K562 (cell line): ENCODE results near the gene BTBD2. TPM values are rescaled to one million over a fixed set of nuclear protein-coding genes. Genes with fewer than 3 reads are reported as not detected.

ENCODE experiments used
- ATAC-seq: fragments of 200-7000 bp; cut with Tn5 transposase; 3 replicates; pipeline ENCODE4 v1.9.1; 2020; ENCODE audit warnings: moderate library complexity
- BruUV-seq: library from RNA; stranded (reverse); fragments of 400-500 nt; replicated peaks from 2 replicates; lab custom pipeline; 2021; lab: Mats Ljungman, UMichigan
- CTCF ChIA-PET: fragments of 300-600 bp; formaldehyde crosslinking; extraction: SDS; loops from one replicate; lab custom pipeline; 2021; ENCODE audit warnings: low intra/inter-chr PET ratio; lab: Yijun Ruan, JAX
- POLR2A ChIA-PET: fragments of 300-600, 350-650 bp; sonication (Branson Sonifier 250); formaldehyde crosslinking; extraction: SDS; loops from one replicate; lab custom pipeline; 2021; ENCODE audit warnings: antibody characterized with exemption, inconsistent platforms; lab: Yijun Ruan, JAX
- DNase-seq, 4 experiments: peaks; one replicate each; pipeline versions ENCODE4 v3.0.0 to v3.0.0-alpha.2; 2011 to 2018; ENCODE audit warnings: low spot score in 3 of 4, mixed read lengths in 3 of 4; ENCODE audit errors: extremely low read depth in 1 of 4
- FAIRE-seq: peaks from 2 replicates; lab custom pipeline; 2011; peaks lifted over from hg19 to GRCh38; lab: Jason Lieb, UNC
- H2AFZ ChIP-seq: 2 replicates; pipeline ENCODE4 v1.6.0; 2011; ENCODE audit warnings: low read depth, low read length, control low read depth, inconsistent platforms
- H3K27ac ChIP-seq: fragments of 200-600 bp; 3 replicates; pipeline ENCODE4 v1.8.0; 2011; ENCODE audit warnings: low read depth, mild to moderate bottlenecking, control low read depth, inconsistent platforms, low read length, moderate library complexity, mixed read lengths; ENCODE audit errors: extremely low read depth
- H3K27me3 ChIP-seq, 2 experiments: fragments of 300-600 bp in 1 of 2; 2 replicates in 1 of 2; 3 replicates in 1 of 2; pipeline versions ENCODE4 v1.6.0 to v1.8.0; 2011; ENCODE audit warnings: inconsistent platforms in 2 of 2, low read length in 2 of 2, mild to moderate bottlenecking in 1 of 2, mixed read lengths in 1 of 2, moderate library complexity in 1 of 2; ENCODE audit not compliant: control insufficient read depth in 2 of 2, insufficient read depth in 2 of 2
- H3K36me3 ChIP-seq: fragments of 300-600 bp; 3 replicates; pipeline ENCODE4 v1.8.0; 2011; ENCODE audit warnings: mild to moderate bottlenecking, low read length, inconsistent platforms; ENCODE audit not compliant: control insufficient read depth, insufficient read depth
- H3K4me1 ChIP-seq, 2 experiments: fragments of 200-600 bp in 1 of 2; replicated peaks in 1 of 2; 2 replicates in 1 of 2; 3 replicates in 1 of 2; pipeline versions ENCODE4 v1.5.1 to v1.8.0; 2011; ENCODE audit warnings: inconsistent platforms in 2 of 2, low read length in 2 of 2, mild to moderate bottlenecking in 1 of 2, mixed read lengths in 1 of 2, moderate library complexity in 1 of 2; ENCODE audit not compliant: control insufficient read depth in 2 of 2, insufficient read depth in 2 of 2
- H3K4me2 ChIP-seq: 2 replicates; pipeline ENCODE4 v1.6.1; 2011; ENCODE audit warnings: low read length, control low read depth, inconsistent platforms, mixed read lengths; ENCODE audit not compliant: insufficient read depth
- H3K4me3 ChIP-seq: fragments of 200-600 bp; sonication (generic), shearing (Covaris generic); 2 replicates; pipeline ENCODE4 v1.5.1; 2016; ENCODE audit warnings: control low read depth, inconsistent platforms
- H3K79me2 ChIP-seq: fragments of 200-600 bp; 3 replicates; pipeline ENCODE4 v1.8.0; 2011; ENCODE audit warnings: low read length, inconsistent platforms; ENCODE audit not compliant: control insufficient read depth, insufficient read depth
- H3K9ac ChIP-seq, 2 experiments: 2 replicates each; pipeline versions ENCODE4 v1.6.0 to v1.6.1; 2011; ENCODE audit warnings: low read depth in 2 of 2, low read length in 2 of 2, control low read depth in 1 of 2, inconsistent platforms in 1 of 2, mild to moderate bottlenecking in 1 of 2, mixed read lengths in 1 of 2; ENCODE audit not compliant: insufficient read depth in 1 of 2
- H3K9me1 ChIP-seq: one replicate; pipeline ENCODE4 v1.6.0; 2011; ENCODE audit warnings: inconsistent platforms, mild to moderate bottlenecking, low read length, moderate library complexity; ENCODE audit not compliant: control insufficient read depth, insufficient read depth
- H3K9me3 ChIP-seq: replicated peaks from 2 replicates; pipeline ENCODE4 v1.5.1; 2011; ENCODE audit warnings: low read depth, low read length, inconsistent platforms; ENCODE audit not compliant: control insufficient read depth, insufficient read depth
- H4K20me1 ChIP-seq: replicated peaks from 2 replicates; pipeline ENCODE4 v1.6.1; 2011; ENCODE audit warnings: low read length, inconsistent platforms, mixed read lengths; ENCODE audit not compliant: control insufficient read depth, insufficient read depth
- DIDO1 ChIP-seq: fragments of 450-650 bp; IDR thresholded peaks from 2 replicates; pipeline ENCODE4 v1.6.1; 2016; ENCODE audit warnings: low read depth, missing biosample characterization, missing genetic modification characterization
- HMGN3 ChIP-seq: IDR thresholded peaks from 2 replicates; pipeline ENCODE4 v1.6.1; 2011; ENCODE audit warnings: borderline replicate concordance, low read depth, mild to moderate bottlenecking, mixed read lengths, low read length; ENCODE audit not compliant: insufficient read length; ENCODE audit errors: extremely low read depth
- MTA3 ChIP-seq: fragments of 450-650 bp; formaldehyde crosslinking; IDR thresholded peaks from 2 replicates; pipeline ENCODE4 v1.6.1; 2017; ENCODE audit warnings: mild to moderate bottlenecking, borderline replicate concordance
- NR3C1 ChIP-seq: sonication (generic); formaldehyde crosslinking; IDR thresholded peaks from 2 replicates; pipeline ENCODE4 v1.8.1; 2022; ENCODE audit warnings: missing genetic modification reagents
- POLR2G ChIP-seq: fragments of 200-400 bp; formaldehyde crosslinking; IDR thresholded peaks from 2 replicates; pipeline ENCODE4 v1.6.1; 2017; ENCODE audit warnings: low read depth, mild to moderate bottlenecking, antibody characterized with exemption, low read length, moderate library complexity
- RBFOX2 ChIP-seq: fragments of 200-400 bp; formaldehyde crosslinking; IDR thresholded peaks from 2 replicates; pipeline ENCODE4 v1.6.1; 2017; ENCODE audit warnings: low read depth, mild to moderate bottlenecking, low read length, moderate library complexity
- RBM22 ChIP-seq: fragments of 200-400 bp; formaldehyde crosslinking; IDR thresholded peaks from 2 replicates; pipeline ENCODE4 v1.6.1; 2018; ENCODE audit warnings: low read length, low read depth; ENCODE audit not compliant: poor library complexity, severe bottlenecking
- RCOR1 ChIP-seq, 2 experiments: IDR thresholded peaks; 2 replicates each; pipeline ENCODE4 v1.6.1; 2012; ENCODE audit warnings: low read depth in 2 of 2, low read length in 2 of 2, borderline replicate concordance in 1 of 2, improper control_type of control experiment in 1 of 2
- SMAD2 ChIP-seq: fragments of 150-350 bp; IDR thresholded peaks from 2 replicates; pipeline ENCODE4 v1.6.1; 2014; ENCODE audit warnings: low read depth, mild to moderate bottlenecking, low read length
- TFAP4 ChIP-seq: sonication (generic); formaldehyde crosslinking; IDR thresholded peaks from 2 replicates; pipeline ENCODE4 v1.8.0; 2022; ENCODE audit warnings: missing genetic modification reagents, mild to moderate bottlenecking, moderate library complexity, borderline replicate concordance
- ZFP36 ChIP-seq: fragments of 150-350 bp; IDR thresholded peaks from 2 replicates; pipeline ENCODE4 v1.6.1; 2018; ENCODE audit warnings: low read length, low read depth; ENCODE audit not compliant: partially characterized antibody
- ZNF384 ChIP-seq: IDR thresholded peaks from 2 replicates; pipeline ENCODE4 v1.6.1; 2012; ENCODE audit warnings: low read depth, low read length, improper control_type of control experiment
- WGBS: fragments of 100-300 bp; shearing (Covaris generic); methylation state at CpG from one replicate; pipeline ENCODE4 v1.1.6; 2016; ENCODE audit warnings: low coverage, mixed read lengths; ENCODE audit not compliant: insufficient coverage; ENCODE audit errors: missing lambda C conversion rate; 5-methylcytosine and 5-hydroxymethylcytosine counted together
- in situ Hi-C: fragments of 300-500 bp; cut with MboI; formaldehyde crosslinking; loops from 4 replicates; pipeline ENCODE4 v1.15.0; 2018; ENCODE audit warnings: inconsistent platforms, mixed read lengths
- intact Hi-C: fragments of 100-400 bp; cut with micrococcal nuclease; formaldehyde crosslinking; loops from 2 replicates; pipeline ENCODE4 v1.14.2; 2022
- polyA plus RNA-seq, 8 experiments: library from polyadenylated mRNA; depleted of rRNA in 4 of 8; stranded (reverse) in 5 of 8; unstranded in 3 of 8; fragments of >200 nt; fragmentation: Nextera tagmentation in 2 of 8; fragmentation: Illumina TruSeq in 1 of 8; extraction: Ambion mirVana in 2 of 8; extraction: Trizol in 1 of 8; gene quantifications; 2 replicates each; pipeline versions ENCODE4 v1.2.1 to v1.2.3, GENCODE V29; 2011 to 2014; ENCODE audit warnings: inconsistent platforms in 1 of 8, missing spikeins in 1 of 8
- total RNA-seq, 7 experiments: library from RNA; depleted of rRNA in 6 of 7; stranded (reverse); fragments of >200 nt in 6 of 7; fragmentation: Illumina TruSeq in 2 of 7; extraction: Trizol in 2 of 7; gene quantifications; 2 replicates each; pipeline versions ENCODE4 v1.2.1 to v1.2.3, GENCODE V29; 2011 to 2021; ENCODE audit warnings: low replicate concordance in 1 of 7
- TF ChIP-seq, protein P1 (sequence below): fragments of 450-650 bp; formaldehyde crosslinking; IDR thresholded peaks from 2 replicates; pipeline ENCODE4 v1.4.0; 2020; ENCODE audit warnings: mild to moderate bottlenecking, moderate library complexity
- TF ChIP-seq, protein P2 (sequence below): IDR thresholded peaks from 2 replicates; pipeline ENCODE4 v1.6.1; 2016; ENCODE audit warnings: missing genetic modification characterization, missing compliant biosample characterization

Gene BTBD2
- total and polyA plus RNA-seq, 9 of the 15 experiments (the other 6 are each of a cell fraction or from before 2014, with no cell fraction given) = 0.10 to 15.6 (median 6.9) TPM

DNA sequence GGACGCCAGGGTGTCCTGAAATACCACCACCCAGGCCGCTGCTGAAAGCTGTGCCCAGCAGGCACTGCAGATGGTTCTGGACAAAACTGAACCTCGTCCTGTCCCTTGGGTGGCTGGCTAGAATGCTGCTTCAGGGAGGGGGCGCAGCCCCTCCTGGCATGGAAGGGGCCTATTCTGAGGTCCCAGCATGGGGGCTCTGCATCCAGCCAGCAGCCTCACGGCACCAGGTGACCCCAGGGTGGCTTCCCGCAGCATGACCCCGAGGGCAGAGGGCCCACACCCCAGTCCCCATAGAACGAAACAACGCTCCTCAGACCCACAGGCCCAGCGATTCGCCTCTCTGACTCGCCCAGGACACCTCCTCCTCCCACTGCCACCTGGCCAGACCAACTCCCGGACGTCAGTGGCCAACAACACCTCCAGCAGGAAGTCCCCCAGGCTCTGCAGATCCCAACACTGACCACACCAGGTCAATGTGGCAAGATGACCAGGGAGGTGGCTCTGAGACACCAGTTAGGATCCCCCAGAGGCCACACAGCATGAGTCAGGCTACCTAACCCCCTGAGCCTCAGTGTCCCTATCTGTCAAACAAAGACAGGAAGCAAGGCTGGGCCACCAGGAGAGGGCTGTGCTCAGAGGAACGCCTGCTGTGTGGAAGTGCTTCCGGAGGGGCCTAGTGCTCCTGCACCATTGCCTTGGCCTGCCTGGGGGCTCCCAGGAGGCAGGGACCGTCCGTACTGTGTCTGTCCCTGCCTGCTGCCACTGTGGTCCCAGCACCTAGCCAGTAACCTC, 29.4 kb upstream of the BTBD2 start (continued):
- TF ChIP-seq MTA3 (no peak), DIDO1 (no peak), ZFP36 (peak; percentile 93), NR3C1 (CRISPR knock-in tag) (no peak)

- Histone ChIP-seq H3K4me3 (no peak overlapping the region), H3K36me3 (peaks cover 93% of the 10 kb centered on the region; the same call in 2 of the 3 replicates), H3K27ac (peak overlapping the region; percentile 18; the same call in 1 of the 3 replicates), H3K9me1 (peaks cover 3% of the 10 kb centered on the region), H4K20me1 (peaks cover 25% of the 10 kb centered on the region), H3K4me2 (no peak overlapping the region), H3K9me3 (no peaks in the 10 kb centered on the region), H3K79me2 (peaks cover 39% of the 10 kb centered on the region), H3K9ac (peak overlapping the region in 1 of 2 experiments; percentile 66; a peak in 2 of 4 replicates), H3K27me3 (no peaks in the 10 kb centered on the region), H2AFZ (no peak overlapping the region), H3K4me1 (peaks cover 21 to 91% of the 10 kb centered on the region in 2 experiments)
- WGBS = 74% methylated on average over 8 of the region's 11 CpGs
- no peak for ATAC-seq
- in situ Hi-C loops (no loop called here), intact Hi-C loops (no loop called here)
- POLR2A ChIA-PET = interaction anchor here (0.6 to 2.3 kb wide), 9 partner anchors 8 to 352 kb away, joined by 3 to 18 read pairs (median 5); no protein-coding TSS in a partner anchor
- BruUV-seq = no TSS peak
- peak in 2 of 4 experiments; percentile 7 to 8 for DNase-seq
- FAIRE-seq = no peak
- CTCF ChIA-PET = no interaction called here
- TF ChIP-seq POLR2G = peak; percentile 77
- TF ChIP-seq, protein P1, sequence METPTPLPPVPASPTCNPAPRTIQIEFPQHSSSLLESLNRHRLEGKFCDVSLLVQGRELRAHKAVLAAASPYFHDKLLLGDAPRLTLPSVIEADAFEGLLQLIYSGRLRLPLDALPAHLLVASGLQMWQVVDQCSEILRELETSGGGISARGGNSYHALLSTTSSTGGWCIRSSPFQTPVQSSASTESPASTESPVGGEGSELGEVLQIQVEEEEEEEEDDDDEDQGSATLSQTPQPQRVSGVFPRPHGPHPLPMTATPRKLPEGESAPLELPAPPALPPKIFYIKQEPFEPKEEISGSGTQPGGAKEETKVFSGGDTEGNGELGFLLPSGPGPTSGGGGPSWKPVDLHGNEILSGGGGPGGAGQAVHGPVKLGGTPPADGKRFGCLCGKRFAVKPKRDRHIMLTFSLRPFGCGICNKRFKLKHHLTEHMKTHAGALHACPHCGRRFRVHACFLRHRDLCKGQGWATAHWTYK = no peak
- peak; percentile 62 for TF ChIP-seq RBM22
- TF ChIP-seq RCOR1 (IDR thresholded peaks at IDR 0.05; ENCODE audit: borderline replicate concordance in 1 of 2, low read depth in 2 of 2, low read length in 2 of 2) = no peak
- TF ChIP-seq RBFOX2 = peak; percentile 73
- TF ChIP-seq ZNF384 = peak; percentile 66; the same call in 1 of the 2 replicates
- TF ChIP-seq SMAD2 = no peak
- peak; percentile 47 for TF ChIP-seq HMGN3
- TF ChIP-seq, protein P2, sequence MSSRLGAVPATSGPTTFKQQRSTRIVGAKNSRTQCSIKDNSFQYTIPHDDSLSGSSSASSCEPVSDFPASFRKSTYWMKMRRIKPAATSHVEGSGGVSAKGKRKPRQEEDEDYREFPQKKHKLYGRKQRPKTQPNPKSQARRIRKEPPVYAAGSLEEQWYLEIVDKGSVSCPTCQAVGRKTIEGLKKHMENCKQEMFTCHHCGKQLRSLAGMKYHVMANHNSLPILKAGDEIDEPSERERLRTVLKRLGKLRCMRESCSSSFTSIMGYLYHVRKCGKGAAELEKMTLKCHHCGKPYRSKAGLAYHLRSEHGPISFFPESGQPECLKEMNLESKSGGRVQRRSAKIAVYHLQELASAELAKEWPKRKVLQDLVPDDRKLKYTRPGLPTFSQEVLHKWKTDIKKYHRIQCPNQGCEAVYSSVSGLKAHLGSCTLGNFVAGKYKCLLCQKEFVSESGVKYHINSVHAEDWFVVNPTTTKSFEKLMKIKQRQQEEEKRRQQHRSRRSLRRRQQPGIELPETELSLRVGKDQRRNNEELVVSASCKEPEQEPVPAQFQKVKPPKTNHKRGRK (tag) = no peak
- TF ChIP-seq TFAP4 = 0 out of 2 replicates have a peak, but pooled peaks have one; percentile 42
Observed at GRCh38 chr19:2043961-2044708, 28.6 kb upstream of the BTBD2 start.
